ENCODE measurements around the gene RXRA.

Gene RXRA

DNA sequence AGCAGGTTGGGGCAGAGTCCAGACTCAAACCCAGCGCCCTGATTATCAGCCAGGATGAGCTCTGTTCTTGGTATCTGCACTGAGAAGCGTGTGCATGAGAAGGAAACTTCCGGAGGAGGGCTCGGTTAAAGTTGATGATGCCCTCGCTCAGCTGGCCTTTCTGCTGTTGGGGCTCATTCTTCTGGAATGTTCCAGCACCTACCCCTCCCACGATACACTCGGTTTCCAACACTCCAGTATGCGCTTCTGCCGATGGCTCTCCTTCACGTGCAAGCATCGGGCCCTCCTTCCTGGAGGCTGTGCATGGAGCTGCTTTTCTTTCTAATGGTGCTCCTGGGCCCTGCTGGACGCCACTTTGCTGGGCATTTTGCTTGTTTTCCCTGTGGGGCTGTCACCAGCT, 134.0 kb downstream of the RXRA start:
- no peak overlapping the region for H3K4me3 ChIP-seq (ENCODE audit: low read length)
- peaks cover 8% of the 10 kb centered on the region for H3K9me3 ChIP-seq (ENCODE audit: control insufficient read depth, low read length)
- no peak overlapping the region for H3K9ac ChIP-seq (ENCODE audit: low read length)
- H3K36me3 ChIP-seq (ENCODE audit: control insufficient read depth, insufficient read depth, low read length, severe bottlenecking) = no peaks in the 10 kb centered on the region
- no peak for DNase-seq (ENCODE audit: low read depth)
- no peaks in the 10 kb centered on the region for H3K27me3 ChIP-seq (replicated peaks; ENCODE audit: control insufficient read depth, insufficient read depth, low read length)
- H3K4me1 ChIP-seq (ENCODE audit: control insufficient read depth, insufficient read depth, low read length) = peaks cover 30% of the 10 kb centered on the region

DNA sequence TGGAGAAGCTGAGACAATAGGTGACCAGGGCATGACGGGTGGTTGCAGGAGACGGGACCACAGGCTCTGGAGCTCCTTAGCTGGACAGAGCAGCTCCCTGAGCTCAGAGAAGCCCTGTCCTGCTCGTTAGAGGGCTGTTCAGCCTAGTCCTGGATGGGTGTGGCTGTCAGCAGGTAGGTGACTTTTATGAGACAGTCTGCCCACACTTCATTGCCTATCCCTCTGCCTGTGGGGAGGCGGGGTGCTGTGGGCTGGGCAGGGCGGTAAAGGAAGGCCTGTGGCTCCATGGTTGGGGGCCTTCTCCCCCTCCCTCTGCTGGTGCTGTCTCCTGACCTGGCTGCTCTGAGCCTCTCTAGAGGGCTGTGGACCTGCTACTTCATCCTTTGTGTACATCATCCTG, 134.6 kb downstream of the RXRA start:
- Histone ChIP-seq H3K27me3 (replicated peaks; ENCODE audit: control insufficient read depth, insufficient read depth, low read length) (no peaks in the 10 kb centered on the region), H3K4me1 (ENCODE audit: control insufficient read depth, insufficient read depth, low read length) (peaks cover 26% of the 10 kb centered on the region), H3K36me3 (ENCODE audit: control insufficient read depth, insufficient read depth, low read length, severe bottlenecking) (no peaks in the 10 kb centered on the region), H3K4me3 (ENCODE audit: low read length) (no peak overlapping the region), H3K9ac (ENCODE audit: low read length) (no peak overlapping the region), H3K9me3 (ENCODE audit: control insufficient read depth, low read length) (peaks cover 8% of the 10 kb centered on the region)
- DNase-seq (ENCODE audit: low read depth) = no peak

DNA sequence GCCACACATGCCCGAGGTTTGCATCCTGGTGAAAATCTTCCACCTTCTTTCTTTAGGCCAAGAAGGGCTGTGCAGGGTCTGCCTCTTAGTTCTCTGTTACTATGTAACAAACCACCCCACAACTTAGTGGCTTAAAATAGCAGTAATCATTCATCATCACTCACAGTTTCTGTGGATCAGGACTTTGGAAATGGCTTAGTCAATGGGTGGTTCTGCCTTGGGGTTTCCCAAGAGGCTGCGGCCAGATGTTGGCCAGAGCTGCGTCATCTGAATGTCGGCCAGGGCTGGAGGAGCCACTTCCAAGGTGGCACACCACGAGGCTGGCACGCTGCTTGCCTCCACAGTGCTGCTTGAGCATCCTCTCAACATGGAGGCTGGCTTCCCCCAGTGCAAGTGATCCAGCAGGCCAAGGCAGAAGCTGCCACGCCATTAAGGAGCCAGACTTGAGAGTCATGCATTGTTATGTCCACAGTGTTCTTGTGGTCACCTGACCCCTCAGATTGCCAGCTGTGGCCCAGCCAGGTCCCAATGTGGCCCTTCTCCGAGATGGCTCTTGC, 135.2 kb downstream of the RXRA start:
- Histone ChIP-seq H3K9ac (ENCODE audit: low read length) (no peak overlapping the region), H3K4me3 (ENCODE audit: low read length) (no peak overlapping the region), H3K4me1 (ENCODE audit: control insufficient read depth, insufficient read depth, low read length) (peaks cover 23% of the 10 kb centered on the region), H3K9me3 (ENCODE audit: control insufficient read depth, low read length) (peaks cover 8% of the 10 kb centered on the region), H3K36me3 (ENCODE audit: control insufficient read depth, insufficient read depth, low read length, severe bottlenecking) (no peaks in the 10 kb centered on the region), H3K27me3 (replicated peaks; ENCODE audit: control insufficient read depth, insufficient read depth, low read length) (no peaks in the 10 kb centered on the region)
- DNase-seq (ENCODE audit: low read depth) = no peak

DNA sequence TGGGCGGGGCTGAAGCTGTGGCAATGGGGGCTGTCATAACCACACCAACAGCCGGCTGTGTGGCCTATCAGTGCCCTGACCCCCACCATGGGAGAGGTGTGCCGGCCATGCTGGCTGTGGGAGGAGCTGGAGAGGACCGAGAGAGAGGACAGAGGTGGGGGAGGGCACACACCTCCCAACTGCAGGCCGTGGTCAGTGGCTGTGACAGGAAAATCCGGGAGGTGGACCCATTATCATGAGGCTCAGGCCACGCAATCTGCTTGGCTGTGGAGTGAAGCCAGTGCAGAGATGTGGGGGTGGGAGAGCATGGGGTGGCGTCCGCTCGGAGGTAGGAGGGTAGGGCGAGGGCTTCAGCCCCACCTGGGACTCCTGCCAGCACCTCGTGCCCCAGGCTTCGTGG, 136.1 kb downstream of the RXRA start:
- no peak overlapping the region for H3K4me3 ChIP-seq (ENCODE audit: low read length)
- H3K27me3 ChIP-seq (replicated peaks; ENCODE audit: control insufficient read depth, insufficient read depth, low read length) = no peaks in the 10 kb centered on the region
- H3K9me3 ChIP-seq (ENCODE audit: control insufficient read depth, low read length) = peaks cover 8% of the 10 kb centered on the region
- H3K4me1 ChIP-seq (ENCODE audit: control insufficient read depth, insufficient read depth, low read length) = peaks cover 16% of the 10 kb centered on the region
- no peak for DNase-seq (ENCODE audit: low read depth)
- H3K36me3 ChIP-seq (ENCODE audit: control insufficient read depth, insufficient read depth, low read length, severe bottlenecking) = no peaks in the 10 kb centered on the region
- H3K9ac ChIP-seq (ENCODE audit: low read length) = no peak overlapping the region

DNA sequence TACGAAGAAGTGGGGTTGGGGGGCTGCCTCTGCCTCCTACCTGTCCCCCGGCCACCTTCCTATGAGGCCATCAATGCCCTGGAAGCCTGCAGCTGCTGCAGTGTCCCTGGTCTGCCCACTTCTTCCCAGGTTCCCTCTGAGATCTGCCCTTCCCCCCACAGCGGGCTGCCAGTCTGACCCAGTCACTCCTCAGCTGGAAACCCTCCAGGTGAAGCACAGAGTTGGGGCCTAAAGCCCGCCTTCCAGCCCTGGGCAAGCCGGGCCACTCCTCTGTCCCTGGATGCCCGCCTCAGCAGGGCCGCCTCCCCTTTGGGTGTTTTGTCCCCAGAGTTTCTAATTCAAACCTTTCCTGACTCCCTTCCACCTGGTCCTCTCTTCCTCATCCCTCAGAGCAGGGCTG, 137.0 kb downstream of the RXRA start:
- DNase-seq (ENCODE audit: low read depth) = no peak
- Histone ChIP-seq H3K9ac (ENCODE audit: low read length) (no peak overlapping the region), H3K9me3 (ENCODE audit: control insufficient read depth, low read length) (peaks cover 8% of the 10 kb centered on the region), H3K36me3 (ENCODE audit: control insufficient read depth, insufficient read depth, low read length, severe bottlenecking) (no peaks in the 10 kb centered on the region), H3K27me3 (replicated peaks; ENCODE audit: control insufficient read depth, insufficient read depth, low read length) (peaks cover 8% of the 10 kb centered on the region), H3K4me1 (ENCODE audit: control insufficient read depth, insufficient read depth, low read length) (peaks cover 9% of the 10 kb centered on the region), H3K4me3 (ENCODE audit: low read length) (no peak overlapping the region)

DNA sequence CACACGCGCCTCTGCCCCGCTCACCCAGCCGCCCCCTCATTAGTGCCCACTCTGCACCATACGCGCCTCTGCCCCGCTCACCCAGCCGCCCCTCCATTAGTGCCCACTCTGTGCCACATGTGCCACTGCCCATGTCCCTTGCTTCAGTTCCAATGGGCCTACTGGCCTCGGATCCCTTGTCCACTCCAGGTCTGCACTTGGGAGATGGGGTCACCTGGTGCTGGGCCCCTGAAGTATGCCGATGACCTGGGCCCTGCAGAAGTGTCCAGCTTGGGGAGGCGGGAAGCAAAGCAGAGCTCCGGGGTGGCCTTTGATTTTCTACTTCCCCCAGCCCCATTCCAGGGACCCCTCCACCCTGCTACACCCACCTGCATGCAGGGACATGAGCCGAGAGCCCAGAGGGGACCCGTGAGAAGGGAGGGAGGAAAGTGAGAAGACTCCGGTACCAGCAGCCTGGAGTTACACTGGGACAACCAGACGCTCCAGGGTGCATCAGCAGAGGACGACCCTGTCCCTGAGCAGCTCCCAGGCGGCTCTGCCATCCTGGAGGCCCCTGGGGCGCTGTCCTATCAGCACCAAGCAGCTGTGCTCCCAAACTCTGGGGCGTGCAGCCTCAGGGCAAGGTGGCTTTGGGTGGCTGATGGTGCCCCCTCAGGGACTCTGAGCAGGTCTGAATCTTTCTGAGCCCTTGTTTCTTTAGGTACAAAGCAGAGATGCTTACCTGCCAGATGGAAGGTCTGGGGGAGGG, 140.8 kb downstream of the RXRA start:
- Histone ChIP-seq H3K9me3 (ENCODE audit: control insufficient read depth, low read length) (no peaks in the 10 kb centered on the region), H3K4me3 (ENCODE audit: low read length) (no peak overlapping the region), H3K27me3 (replicated peaks; ENCODE audit: control insufficient read depth, insufficient read depth, low read length) (peaks cover 10% of the 10 kb centered on the region), H3K36me3 (ENCODE audit: control insufficient read depth, insufficient read depth, low read length, severe bottlenecking) (no peaks in the 10 kb centered on the region), H3K9ac (ENCODE audit: low read length) (no peak overlapping the region), H3K4me1 (ENCODE audit: control insufficient read depth, insufficient read depth, low read length) (peaks cover 11% of the 10 kb centered on the region)
- DNase-seq (ENCODE audit: low read depth) = no peak

DNA sequence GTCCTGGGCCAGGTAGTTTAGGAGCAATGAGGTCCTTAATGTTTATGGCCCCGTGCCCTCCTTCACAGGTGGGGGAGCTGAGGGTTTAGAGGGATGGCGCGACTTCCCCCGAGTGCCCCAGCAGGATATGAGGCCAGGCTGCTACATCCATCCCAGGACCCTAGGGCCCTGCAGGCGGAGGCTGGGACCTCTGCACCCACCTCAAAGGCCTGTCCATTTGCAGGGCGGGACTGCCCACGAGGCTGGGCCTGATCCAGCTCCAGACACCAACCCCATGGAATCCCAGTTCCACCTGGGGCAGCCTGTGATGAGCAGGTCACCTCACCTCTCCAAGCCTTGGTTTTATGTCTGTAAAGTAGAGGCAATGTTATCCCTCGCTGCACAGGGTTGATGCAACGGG, 142.1 kb downstream of the RXRA start:
- Histone ChIP-seq H3K9me3 (ENCODE audit: control insufficient read depth, low read length) (no peaks in the 10 kb centered on the region), H3K9ac (ENCODE audit: low read length) (no peak overlapping the region), H3K4me1 (ENCODE audit: control insufficient read depth, insufficient read depth, low read length) (peaks cover 16% of the 10 kb centered on the region), H3K27me3 (replicated peaks; ENCODE audit: control insufficient read depth, insufficient read depth, low read length) (peaks cover 10% of the 10 kb centered on the region), H3K36me3 (ENCODE audit: control insufficient read depth, insufficient read depth, low read length, severe bottlenecking) (no peaks in the 10 kb centered on the region), H3K4me3 (ENCODE audit: low read length) (no peak overlapping the region)
- DNase-seq (ENCODE audit: low read depth) = no peak

DNA sequence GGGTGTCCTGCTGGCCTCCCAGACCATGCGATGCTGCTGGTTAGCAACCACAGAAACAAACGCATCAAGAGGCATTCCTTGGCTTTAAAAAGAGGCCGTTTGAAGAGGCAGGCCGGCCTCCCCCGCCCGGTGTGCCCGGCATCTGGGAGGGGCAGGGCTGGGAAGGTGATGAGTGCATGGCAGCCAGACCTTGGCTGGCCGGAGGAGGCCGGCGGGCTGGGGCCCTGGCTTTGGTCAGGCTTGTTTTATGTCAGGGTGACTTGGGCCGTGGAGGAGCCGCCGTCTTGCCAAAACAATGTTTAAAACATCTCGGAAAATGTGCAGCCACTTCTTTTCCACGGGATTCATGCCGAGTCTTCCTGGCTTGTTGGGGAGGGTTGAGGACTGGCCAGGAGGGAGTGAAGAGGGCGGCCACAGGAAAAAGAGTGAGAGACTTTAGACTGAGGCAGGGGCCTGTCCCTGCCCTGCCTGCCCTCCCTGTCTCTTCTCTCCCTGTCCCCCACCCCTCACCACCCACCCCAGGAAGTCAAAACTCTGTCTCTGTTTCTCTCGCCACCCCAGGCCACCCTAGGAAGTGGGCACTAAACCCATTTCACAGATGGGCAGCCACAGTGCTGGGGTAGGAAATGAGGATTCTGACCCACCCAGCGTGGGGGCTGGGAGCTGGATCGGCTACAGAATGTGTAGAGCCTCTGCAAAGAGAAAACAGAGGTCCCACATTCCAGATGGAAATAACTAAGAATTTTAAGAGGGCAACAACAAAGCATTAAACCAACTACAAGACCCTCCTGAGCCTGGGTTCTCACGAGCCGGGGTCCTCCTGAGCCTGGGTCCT, 143.0 kb downstream of the RXRA start:
- peaks cover 10% of the 10 kb centered on the region for H3K27me3 ChIP-seq (replicated peaks; ENCODE audit: control insufficient read depth, insufficient read depth, low read length)
- peak overlapping the region; percentile 49 for H3K9ac ChIP-seq (ENCODE audit: low read length)
- H3K4me1 ChIP-seq (ENCODE audit: control insufficient read depth, insufficient read depth, low read length) = peaks cover 25% of the 10 kb centered on the region
- H3K9me3 ChIP-seq (ENCODE audit: control insufficient read depth, low read length) = no peaks in the 10 kb centered on the region
- no peak for DNase-seq (ENCODE audit: low read depth)
- H3K4me3 ChIP-seq (ENCODE audit: low read length) = no peak overlapping the region
- H3K36me3 ChIP-seq (ENCODE audit: control insufficient read depth, insufficient read depth, low read length, severe bottlenecking) = no peaks in the 10 kb centered on the region

DNA sequence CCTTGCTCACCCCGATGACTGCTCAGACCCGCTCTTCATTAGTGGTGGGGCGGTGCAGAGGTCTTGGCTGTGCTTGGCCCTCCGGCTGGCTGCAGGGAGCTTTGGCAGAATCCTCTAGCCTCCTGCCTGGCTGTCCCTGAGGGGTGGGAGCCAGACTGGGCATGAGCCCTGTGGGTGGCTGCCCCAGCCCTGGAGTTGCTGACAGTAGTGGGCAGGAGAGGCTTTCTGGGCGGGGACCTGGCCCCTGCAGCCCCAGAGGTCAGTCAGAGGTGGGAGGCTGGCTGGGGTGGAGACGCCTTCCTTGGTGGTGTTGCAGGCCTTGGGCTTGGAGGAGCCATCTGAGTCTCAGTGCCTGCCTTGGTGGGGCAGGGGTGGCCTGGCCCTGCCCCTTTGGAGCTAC, 146.0 kb downstream of the RXRA start:
- peaks cover 40% of the 10 kb centered on the region for H3K4me1 ChIP-seq (ENCODE audit: control insufficient read depth, insufficient read depth, low read length)
- peaks cover 10% of the 10 kb centered on the region for H3K27me3 ChIP-seq (replicated peaks; ENCODE audit: control insufficient read depth, insufficient read depth, low read length)
- no peaks in the 10 kb centered on the region for H3K9me3 ChIP-seq (ENCODE audit: control insufficient read depth, low read length)
- H3K4me3 ChIP-seq (ENCODE audit: low read length) = no peak overlapping the region
- no peaks in the 10 kb centered on the region for H3K36me3 ChIP-seq (ENCODE audit: control insufficient read depth, insufficient read depth, low read length, severe bottlenecking)
- no peak overlapping the region for H3K9ac ChIP-seq (ENCODE audit: low read length)
- DNase-seq (ENCODE audit: low read depth) = no peak

DNA sequence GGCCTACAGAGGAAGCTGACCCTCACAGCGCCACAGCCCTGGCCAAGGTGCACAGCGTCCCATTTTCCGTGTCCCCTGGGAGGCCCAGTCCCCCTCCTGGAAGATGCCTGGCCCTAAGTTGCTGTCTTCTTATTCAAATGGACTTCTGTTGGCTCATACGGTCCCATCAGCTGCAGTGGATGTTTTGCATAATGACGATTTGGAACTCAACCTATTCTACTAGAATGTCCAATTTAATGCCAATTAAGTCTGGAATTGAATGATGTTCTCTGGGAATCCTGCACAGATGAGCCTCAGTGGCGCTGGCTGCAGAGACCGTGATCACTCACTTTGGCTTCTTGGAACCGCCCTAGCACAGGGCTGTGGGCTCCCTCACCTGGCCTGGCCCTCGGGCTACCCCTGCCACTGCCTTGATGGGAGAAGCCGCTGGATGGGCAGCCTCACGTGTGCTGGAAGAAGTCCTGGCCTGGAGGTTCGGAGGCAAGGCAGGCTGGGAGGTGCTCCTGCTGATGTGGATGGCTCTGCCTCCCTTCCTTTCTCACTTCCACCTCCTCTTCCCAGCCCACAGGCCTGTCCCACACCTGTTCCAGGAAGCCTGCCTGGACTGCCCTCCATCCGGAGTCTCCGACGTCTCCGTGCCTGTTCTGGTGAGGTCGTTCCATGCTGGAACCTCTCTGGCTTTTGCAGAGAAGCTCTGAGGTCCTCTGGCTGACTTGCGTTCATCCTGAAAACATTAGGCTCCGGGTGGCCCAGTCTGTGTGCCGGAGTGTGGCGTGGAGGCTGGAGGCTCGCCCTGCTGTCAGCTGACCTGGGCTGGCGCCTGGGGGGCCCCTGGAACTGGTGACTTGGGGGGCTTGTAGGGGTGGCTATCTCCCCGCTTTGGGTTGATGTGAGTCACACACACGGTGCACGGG, 147.1 kb downstream of the RXRA start:
- no peak for DNase-seq (ENCODE audit: low read depth)
- H3K4me3 ChIP-seq (ENCODE audit: low read length) = no peak overlapping the region
- H3K4me1 ChIP-seq (ENCODE audit: control insufficient read depth, insufficient read depth, low read length) = peaks cover 46% of the 10 kb centered on the region
- no peaks in the 10 kb centered on the region for H3K36me3 ChIP-seq (ENCODE audit: control insufficient read depth, insufficient read depth, low read length, severe bottlenecking)
- H3K9ac ChIP-seq (ENCODE audit: low read length) = peak overlapping the region; percentile 81
- H3K9me3 ChIP-seq (ENCODE audit: control insufficient read depth, low read length) = no peaks in the 10 kb centered on the region
- peaks cover 1% of the 10 kb centered on the region for H3K27me3 ChIP-seq (replicated peaks; ENCODE audit: control insufficient read depth, insufficient read depth, low read length)

DNA sequence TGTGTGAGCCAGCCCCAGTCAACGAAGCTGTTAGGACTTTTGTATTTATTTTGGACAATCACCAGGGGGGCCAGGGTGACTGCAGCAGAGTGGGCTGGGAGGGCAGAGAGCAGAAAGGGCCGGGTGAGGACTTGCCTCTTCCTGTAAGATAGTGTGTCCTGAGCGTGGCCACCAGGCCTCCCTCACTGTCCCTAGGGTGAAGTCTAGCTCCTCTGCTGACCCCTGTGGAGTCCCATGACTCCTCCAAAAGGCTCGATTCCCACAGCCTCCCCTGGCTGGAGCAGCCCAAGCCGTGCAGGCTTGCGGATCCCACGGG, 147.8 kb downstream of the RXRA start:
- Histone ChIP-seq H3K9ac (ENCODE audit: low read length) (peak overlapping the region; percentile 81), H3K9me3 (ENCODE audit: control insufficient read depth, low read length) (no peaks in the 10 kb centered on the region), H3K4me1 (ENCODE audit: control insufficient read depth, insufficient read depth, low read length) (peaks cover 41% of the 10 kb centered on the region), H3K4me3 (ENCODE audit: low read length) (no peak overlapping the region), H3K36me3 (ENCODE audit: control insufficient read depth, insufficient read depth, low read length, severe bottlenecking) (no peaks in the 10 kb centered on the region), H3K27me3 (replicated peaks; ENCODE audit: control insufficient read depth, insufficient read depth, low read length) (no peaks in the 10 kb centered on the region)
- DNase-seq (ENCODE audit: low read depth) = peak; percentile 52
